GM11168 (cell line): ENCODE results near the gene SGCD.

Source experiments
- in situ Hi-C: fragments of 300-500 bp; cut with MboI; formaldehyde crosslinking; loops from one replicate; pipeline ENCODE4 v1.12.0; 2022; ENCODE audit warnings: low sequenced_read_pairs; ENCODE audit not compliant: unreplicated experiment

The SGCD gene

DNA sequence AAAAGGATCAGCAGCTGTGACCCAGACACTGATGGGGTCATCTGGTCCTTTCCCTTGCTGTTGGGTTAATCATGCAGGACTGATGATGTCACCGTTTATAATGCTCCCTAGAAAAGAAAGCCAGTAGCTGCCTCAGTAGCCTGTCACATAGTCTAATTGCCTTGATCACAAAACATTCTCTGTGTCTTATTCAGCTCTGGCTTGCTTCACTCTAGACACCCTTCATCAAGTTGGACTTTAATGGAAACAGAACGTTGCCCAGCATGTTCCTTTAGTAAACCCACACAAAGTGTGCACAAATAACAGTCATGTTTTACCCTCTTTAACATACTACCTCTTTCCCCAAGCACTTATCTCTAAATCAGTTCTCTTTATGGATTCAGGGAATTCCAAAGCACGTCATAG is 170.8 kb downstream of the SGCD start:
- in situ Hi-C loops: no loop called here

DNA sequence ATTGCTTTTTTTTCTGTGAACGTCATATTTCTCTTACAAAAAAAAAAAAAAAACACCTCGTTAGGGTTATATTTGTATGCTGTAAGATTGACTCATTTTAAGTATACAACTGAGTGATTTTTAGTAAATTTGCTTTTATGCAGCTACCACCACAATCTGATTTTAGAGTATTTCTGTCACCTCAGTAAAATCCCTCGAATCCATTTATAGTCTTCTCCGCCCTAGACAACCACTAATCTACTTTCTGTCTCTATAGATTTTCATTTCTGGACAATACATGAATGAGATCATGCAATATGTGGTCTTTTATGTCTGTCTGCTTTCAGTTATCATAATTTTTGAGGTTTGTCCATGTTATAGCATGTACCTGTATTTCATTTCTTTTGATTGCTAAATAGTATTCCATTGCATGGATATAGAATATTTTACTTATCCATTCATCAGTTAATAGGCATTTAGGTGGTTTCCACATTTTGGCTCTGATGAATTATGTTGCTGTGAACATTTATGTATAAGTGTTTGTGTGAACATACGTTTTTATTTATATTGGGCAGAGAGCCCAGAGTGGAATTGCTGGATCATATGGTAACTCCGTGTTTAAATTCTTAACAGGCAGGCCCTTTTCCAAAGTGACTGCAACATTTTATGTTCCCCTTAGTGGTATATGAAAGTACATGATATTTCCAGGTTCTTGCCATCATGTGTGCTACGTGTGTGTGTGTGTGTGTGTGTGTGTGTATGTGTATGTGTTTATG is 171.4 kb downstream of the SGCD start:
- in situ Hi-C loops: no loop called here

DNA sequence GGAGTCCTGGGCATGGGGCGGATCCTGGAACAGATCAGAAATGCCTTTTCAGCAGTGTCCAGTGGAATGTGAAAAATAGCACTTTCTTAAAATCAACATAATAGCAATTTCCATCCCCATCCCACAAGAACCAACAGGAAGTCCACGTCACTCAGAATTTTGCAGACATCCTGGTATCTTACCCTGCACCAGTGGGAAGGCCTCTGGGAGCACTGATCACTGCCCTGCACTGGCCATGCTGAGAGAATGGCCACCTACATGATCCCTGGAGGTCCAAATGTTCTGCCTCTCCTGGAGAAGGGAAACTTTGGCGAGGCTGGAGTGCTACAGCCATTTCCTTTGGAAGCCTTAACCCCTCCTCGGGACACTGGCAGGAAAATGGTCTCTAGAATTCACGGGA is 173.8 kb downstream of the SGCD start:
- in situ Hi-C loops: no loop called here

DNA sequence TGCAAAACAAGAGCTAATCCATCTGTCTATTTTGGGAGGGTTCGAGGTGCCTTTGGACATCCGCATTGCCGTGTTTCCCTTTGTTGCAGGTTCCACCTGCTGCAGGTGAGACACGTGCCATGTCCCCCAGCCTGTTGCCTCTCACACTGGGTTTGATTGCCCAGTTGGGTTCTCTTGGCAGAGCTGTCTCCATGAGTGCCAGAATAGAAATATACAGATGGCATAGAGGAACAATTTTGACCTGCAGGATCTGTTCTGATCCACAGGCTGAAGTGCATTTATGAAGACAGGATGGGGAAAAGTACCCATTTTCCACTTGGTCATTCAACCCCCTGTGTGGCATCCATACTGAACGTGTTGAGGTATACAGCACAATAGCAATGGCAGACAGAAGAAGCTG is 178.1 kb downstream of the SGCD start:
- in situ Hi-C loops: no loop called here

DNA sequence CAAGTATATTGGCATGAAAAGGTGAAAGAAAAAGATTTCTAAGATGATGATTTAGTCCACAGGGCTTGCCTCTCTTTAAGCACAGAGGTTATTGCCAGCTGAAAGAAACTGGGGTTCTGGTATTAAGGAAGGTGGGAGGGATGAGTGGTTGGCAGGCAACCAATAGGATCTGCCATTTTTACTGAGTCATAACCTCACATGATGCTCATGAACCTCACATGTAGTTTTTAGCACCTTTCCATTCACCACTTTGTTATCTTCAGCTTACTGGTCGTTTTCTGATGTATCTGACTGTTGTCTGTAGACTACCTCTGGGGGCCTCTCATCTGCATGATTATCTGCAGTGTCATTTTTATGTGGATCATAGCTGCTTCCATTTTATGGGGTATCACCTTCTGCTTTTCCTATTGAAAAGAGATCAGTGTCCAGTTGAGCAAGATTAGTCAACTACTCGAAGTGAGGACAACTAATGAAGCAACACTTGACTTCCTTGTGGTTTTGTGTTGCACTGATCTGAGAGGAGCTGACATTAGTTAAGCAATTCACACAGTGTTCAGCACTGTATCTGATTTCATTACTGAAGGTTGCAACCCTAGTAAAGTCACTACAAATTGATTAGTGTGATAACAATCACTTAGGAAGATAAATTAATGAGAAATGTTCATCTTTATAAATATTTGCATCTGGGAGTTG is 186.3 kb downstream of the SGCD start:
- in situ Hi-C loops: no loop called here

DNA sequence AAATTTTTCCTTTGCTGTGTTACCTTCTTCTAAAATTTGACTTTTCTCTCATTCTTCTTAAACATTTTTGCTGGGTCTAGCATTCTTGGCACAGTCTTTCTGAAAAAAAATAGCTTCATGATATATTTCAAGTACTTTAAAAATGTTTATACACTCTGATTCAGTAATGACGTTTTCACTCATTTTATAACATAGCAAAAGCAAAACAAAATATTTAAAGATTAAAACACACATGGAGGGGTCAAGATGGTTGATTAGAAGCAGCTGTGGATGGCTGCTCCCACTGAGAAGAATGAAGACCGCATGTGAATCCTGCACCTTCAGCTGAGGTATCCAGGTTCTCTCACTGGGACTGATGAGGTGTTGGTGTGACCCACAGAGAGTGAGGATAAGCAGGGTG is 188.2 kb downstream of the SGCD start:
- in situ Hi-C loops: no loop called here

DNA sequence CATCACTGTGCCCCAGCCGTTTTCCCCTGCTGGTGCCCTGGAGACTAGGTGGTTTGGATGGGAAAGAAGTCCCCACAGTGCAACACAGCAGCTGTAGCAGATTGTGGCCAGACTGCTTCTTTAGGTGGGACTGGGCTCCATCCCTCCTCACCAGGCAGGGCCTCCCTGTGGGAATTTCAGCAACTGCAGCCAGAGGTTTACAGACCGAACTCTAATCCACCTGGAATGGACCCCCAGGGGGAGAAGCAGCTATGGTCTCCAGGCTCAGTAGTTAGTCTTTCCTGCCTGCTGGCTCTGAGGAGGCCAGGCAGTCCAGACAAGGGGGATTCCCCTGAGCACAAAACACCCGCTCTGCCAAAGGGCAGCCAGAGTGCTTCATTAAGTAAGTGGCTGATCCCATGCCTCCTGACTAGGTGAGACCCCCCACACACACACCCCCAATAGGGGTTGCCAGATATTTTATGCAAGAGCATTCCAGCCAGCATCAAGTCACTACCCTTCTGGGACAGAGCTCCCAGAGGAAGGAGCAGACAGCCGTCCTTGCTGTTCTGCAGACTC is 188.9 kb downstream of the SGCD start:
- in situ Hi-C loops: no loop called here

DNA sequence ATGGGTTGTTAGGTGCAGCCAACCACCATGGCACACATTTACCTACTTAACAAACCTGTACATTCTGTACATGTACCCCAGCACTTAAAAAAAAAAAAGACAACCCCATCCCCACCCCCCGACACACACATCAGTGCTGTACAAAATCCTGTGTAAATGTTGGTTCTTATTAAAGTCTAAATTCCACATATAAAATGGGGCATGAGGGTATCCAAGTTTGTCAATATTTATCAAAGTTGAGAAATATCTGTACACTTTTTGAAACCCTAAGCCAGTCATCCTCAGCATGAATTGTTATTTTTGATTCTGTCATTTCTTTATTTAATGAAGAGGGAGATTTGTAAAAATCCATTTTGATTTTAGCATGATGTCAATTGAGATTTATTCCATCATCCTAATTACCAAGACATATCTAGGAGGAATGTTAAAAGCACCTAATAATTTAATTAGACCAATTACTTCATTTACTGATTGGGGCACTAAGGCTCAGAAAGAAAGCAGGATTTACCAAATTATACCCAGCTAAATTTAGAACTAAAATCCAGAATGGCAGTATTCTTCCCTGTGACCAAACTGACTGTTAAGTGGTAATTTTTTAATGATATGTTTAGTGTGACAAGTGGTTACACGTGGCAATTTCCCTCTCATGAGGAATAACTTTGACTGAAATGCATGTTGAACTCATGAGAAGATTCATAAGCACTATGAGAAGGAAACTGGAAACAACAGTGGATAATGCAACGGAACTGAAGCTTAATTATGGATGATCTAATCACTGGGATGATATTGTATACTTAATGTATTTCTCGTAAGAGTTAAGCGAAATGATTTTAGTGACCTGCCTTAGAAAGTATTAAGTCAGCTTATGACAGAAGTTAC is 195.9 kb downstream of the SGCD start:
- in situ Hi-C loops: no loop called here

DNA sequence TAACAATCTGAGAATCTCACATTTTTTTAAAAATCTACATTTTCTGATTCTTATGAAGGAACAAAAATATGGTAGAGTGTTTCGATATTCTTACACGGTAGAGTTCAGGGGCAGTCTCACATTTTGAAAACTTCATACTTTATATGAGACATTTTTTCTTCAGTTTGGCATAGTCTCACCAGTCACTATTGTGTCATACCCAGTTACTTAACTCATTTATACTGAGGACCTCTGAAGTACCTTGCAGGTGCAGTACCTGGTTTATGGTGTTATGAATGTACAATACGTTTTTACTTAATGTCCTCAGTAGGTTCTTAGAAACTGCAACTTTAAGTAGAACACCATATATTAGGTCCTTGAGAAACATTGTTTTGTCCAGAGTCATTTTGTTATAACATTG is 196.6 kb downstream of the SGCD start:
- in situ Hi-C loops: no loop called here

DNA sequence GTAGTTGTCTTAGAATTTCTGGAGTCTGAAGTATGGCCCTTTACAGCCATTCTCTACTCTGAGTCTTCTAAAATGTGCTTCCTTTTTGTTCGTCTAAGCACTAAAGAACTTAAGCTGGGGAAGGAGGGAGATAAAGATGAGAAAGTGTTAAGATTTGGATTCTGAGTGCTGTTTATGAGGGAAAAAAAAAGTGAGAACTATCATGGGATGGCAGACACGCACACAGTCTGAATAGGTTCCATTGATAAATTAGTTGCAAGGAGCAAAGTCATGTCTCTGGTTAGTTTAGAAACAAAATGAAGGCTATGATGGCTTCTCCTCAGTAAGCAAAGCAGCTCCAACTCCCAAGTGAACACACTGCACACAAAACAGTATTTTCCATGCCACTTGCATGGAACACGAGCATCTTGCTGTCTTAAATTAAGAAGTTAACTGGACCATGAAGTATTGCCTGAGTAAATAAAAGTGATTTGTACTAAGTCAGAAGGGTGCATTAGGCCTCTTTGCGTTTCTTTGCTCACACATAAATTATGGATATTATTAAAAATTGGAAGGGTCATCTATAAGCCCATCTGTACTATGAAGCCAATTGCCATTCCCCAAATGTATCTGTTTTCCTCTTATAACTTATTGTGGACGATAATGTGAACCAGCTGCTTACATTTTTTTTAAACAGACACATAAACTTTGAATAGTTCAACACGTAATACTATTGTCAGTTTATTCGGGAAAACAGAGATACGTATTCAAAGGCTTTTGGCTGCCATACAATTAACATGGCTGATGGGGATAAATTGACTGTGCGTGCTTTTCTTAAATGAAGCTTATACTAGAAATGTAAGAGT is 199.3 kb downstream of the SGCD start:
- in situ Hi-C loops: no loop called here

DNA sequence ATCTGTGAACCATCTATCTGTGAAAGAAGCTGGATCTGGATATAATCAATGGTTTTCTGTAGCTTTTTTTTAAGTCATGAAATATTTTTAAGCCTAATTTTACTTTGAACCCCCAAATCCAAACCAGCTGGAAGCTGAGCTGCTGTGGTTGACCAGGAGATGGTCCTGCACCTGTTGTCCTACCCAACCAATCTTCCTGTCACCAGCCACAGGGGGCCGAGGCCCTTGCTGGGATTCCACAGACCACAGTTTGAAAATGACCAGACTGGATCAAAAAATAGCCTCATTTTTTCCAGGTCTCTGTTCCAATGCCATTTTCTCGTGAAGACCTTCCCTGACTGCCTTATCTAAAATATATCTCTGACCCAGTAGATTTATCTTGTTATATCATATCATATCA is 200.6 kb downstream of the SGCD start:
- in situ Hi-C loops: no loop called here

DNA sequence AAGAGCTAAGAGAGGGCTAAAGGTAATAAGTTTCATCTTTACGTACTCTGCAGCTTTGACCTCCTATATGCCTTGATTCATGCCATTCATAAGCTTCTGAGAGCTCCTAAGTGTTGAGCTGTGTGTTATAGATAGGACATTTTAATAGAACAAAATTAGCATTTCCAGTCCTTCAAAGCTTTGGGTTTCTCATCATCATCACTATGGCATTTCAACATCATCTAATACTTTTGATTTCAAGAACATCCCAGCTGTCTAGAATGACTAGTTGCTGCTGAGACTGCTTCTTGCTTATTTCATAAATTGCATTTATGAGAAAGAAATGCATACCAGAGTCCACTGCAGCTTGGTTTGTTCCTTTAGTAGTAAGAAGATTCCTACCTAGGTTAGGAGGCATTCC is 201.7 kb downstream of the SGCD start:
- in situ Hi-C loops: no loop called here

DNA sequence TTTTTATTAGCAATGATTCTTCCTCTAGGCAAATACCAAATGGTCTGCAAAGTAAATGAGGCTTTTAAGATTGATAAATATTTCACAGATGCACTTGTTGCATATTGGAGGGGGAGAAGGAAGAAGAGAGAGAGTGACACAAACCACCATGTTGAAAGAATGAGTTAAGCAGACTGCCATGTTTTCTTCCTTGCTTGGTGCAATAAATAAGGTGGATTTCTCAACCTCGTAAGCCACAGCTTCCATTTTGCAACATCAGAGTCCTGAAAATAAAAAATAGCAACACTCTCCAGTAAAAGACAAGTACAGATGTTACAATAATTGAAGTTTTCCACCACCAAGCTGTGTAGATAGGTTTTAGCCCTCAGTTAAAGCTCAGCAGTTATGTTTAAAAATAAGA is 202.9 kb downstream of the SGCD start:
- in situ Hi-C loops: no loop called here

DNA sequence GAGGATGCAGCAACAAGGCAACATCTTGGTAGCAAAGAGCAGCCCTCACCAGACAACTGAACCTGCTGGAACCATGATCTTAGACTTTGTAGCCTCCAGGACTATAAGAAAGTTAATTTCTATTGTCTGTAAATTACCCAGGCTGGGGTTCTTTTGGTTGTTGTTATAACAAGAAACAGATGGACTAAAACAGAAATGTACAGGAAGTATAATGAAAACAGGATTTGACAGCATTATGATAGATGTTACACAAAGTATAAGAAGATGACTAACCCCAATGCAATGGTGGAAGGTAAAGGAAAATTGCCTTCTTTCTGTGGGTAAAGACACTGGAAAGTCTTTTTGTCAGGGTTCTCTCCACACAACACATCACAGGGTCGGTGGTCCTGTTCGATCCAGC is 204.2 kb downstream of the SGCD start:
- in situ Hi-C loops: no loop called here

DNA sequence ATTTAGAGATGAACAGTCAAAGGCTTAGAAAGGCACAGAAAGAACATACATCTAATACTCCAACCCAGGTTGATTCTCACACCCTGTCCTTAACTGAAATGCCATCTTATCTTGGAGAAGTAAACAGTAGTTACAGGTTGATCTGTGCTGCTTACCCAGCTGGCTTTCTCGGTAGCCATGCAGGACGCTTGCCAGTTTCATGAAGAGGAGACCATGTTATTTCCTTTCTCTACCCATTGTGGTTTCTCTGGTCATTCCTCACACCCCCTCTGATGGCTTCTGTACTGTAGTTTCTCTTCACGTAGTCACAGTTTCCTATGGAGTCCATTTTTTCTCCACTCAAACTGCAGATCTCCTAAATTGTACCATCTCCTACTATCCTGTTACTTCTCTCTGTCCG is 206.0 kb downstream of the SGCD start:
- in situ Hi-C loops: no loop called here

DNA sequence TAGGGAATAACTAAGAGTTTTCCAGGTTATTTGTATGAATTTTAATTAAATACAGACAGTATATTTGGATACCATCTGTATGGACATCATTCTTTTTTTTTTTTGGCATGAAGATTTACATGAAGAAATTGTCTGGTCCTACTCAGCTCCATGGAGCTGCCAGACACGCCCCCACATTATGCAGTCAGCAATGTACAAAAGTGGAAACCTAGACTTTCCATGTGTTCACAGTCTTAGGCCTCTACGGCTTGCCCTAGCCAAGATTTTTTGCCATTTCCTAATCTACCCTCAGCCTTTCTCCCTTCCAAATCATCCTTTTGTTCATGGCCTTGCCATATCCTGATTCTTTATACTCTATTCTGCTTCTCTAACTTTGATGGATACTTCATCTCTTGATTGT is 207.1 kb downstream of the SGCD start:
- in situ Hi-C loops: no loop called here

DNA sequence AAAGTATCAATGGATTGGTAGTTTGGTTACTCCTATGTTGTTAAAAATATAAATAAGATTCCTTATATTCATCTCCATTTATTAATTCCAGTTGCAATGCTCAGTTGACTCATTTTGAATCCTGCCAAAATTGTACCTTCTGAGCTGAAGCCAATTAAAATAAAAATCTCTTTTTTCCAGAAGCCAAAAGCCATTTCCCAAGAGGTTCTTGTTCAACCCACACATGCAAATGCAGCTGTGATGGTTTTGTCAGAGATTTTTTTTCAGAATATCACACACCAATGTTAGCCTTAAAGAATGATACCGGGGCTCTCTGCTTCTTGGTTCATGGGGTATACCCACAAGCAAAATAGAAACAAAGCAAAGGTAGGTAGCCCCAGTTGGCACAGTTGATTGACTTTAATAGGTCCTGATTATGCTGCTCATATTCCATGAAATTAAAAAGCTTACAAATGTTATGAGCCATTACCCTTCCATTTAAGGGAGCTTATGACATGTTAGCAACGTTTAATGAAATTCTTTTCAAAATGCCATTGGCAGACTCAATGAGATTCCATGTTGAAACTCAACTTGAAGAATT is 208.0 kb downstream of the SGCD start:
- in situ Hi-C loops: no loop called here

DNA sequence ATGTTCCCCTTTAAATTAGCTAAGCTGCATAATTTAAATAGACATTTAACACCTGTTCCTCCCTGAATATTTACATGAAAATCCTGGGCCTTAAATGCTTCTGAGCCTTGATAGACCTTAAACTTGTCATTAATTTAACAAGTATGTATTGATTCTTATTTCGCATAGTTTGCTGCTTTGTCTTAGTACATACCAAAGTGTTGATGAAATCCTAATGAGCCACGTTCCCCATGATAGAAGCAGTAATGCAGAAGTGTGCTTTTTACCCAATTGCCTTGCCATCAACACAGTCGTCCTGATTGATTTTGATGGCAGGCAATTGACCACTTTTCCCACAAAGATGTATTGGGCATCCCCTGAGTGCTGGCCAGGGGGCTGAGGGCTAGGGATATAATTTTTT is 213.5 kb downstream of the SGCD start:
- in situ Hi-C loops: no loop called here

DNA sequence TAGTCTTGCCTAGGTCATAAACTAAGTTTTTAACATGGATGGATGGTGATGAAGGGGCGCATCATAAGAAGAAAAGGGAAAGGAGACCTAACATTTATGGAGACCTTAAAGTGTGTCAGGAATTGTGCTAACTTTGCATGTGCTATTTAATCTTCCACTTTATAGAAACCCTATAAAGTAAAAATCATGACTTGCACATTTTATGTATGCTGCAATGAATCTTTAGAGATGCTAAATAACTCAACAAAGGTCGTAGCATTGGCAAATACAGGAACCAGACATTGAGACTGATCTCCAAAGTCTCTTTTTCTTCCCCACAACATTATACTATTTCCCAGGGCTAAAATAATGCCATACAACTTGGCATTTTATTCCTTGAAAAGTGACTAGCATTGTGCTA is 214.6 kb downstream of the SGCD start:
- in situ Hi-C loops: no loop called here
